Measurements from ENCODE around the gene CCL24. TPM values are rescaled to one million over a fixed set of nuclear protein-coding genes. Genes with fewer than 3 reads are reported as not detected.
"Not testable (repeated sequence)": the region's sequence is repeated elsewhere in the genome, so short reads cannot be mapped to it uniquely, and the experiment has no call there.

CCL24 gene, protein sequence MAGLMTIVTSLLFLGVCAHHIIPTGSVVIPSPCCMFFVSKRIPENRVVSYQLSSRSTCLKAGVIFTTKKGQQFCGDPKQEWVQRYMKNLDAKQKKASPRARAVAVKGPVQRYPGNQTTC
- not detected for total RNA-seq

DNA sequence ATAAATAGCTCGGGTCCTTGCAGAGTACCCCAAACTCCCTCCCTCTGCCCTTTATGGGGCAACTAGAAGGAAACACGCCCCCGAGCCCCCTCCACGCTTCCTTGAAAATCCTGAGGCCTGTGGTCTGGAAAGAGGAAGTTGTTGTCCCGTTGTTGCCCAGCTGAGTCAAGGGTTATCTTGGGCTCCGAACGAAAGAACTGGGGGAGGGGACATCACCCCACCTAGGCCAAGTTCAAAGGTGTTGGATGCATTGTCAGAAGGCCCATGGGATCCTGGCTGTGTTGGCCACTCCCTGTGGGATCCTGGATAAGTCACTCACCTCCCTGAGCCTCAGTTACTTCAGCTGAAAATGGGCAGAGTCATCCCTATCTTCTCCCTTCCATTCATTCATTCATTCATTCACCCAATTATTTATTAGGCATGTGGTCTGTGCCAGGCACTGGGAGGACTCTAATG is at the start of gene CCL24:
TSS of gene CCL24 (minus strand) at position 26 of the 456 bp plus-strand sequence. CDS start 91 bp downstream, outside the sequence.
- peak in 2 of 3 donors; percentile 5 to 33 for DNase-seq (ENCODE audit: low read depth in 2 of 3, low spot score in 2 of 3)

DNA sequence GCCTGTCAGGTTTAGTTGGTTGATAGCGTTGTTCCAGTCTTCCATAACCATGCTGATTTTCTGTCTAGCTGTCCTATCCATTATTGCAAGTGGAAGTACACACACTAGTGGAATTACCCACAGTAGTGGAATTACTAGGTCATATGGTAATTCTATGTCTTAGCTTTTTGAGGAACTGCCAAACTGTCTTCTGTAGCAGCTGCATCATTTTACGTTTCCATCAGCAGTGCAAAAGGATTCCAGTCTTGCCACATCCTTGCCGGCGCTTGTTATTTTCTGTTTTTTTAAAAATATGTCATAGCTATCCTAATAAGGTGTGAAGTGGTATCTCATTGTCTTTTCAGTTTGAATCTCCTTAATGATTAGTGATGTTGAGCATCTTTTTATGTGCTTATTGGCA is 48.0 kb upstream of the CCL24 start:
- no peak for DNase-seq (ENCODE audit: low read depth in 2 of 3, low spot score in 2 of 3)

DNA sequence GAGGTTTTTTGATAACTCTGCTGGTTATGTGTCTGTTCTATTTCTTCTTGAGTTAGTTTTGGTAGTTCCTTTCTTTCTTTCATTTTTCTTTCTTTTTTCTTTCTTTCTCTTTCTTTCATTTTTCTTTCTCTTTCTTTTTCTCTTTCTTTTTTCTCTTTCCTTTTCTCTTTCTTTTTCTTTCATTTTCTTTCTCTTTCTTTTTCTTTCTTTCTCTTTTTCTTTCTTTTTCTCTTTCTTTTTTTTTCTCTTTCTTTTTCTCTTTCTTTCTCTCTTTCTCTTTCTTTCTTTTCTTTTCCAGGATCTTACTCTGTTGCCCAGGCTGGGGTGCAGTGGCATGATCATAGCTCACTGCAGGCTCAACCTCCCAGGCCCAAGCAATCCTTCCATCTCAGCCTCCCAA is 44.8 kb upstream of the CCL24 start:
- DNase-seq (ENCODE audit: low read depth in 2 of 3, low spot score in 2 of 3) = no peak

DNA sequence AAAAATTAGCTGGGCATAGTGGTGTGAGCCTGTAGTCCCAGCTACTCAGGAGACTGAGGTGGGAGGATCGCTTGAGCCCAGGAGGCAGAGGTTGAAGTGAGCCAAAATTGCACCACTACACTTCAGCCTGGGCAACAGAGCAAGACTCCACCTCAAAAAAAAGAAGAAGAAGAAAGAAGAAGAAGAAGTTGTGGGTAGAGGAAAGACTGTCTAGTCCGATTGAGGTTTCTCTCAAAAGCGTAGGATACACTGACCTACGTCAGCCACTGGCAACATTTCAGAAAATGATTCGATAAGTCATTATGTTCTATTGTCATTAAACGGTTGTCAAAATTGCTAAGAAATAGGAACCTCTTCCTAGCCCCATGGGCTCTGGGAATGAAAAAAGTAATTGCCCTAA is 42.9 kb upstream of the CCL24 start:
- peak in 1 of 3 donors; percentile 55 for DNase-seq (ENCODE audit: low read depth in 2 of 3, low spot score in 2 of 3)

DNA sequence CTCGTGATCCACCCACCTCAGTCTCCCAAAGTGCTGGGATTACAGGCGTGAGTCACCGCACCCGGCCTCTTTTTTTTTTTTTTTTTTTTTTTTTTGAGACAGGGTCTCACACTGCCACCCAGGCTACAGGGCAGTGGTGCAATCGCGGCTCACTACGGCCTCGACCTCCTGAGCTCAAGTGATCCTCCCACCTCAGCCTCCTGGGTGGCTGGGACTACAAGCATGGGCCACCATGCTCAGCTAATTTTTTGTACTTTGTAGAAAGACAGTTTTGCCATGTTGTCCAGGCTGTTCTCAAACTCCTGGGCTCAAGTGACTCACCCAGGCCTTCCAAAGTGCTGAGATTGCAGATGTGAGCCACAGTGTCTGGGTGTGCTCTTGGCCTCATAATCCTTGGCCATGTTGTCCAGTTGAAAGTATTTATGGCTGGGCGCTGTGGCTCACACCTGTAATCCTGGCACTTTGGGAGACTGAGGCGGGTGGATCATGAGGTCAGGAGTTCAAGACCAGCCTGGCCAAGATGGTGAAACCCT is 41.3 kb upstream of the CCL24 start:
- DNase-seq (ENCODE audit: low read depth in 2 of 3, low spot score in 2 of 3) = not testable (repeated sequence)

DNA sequence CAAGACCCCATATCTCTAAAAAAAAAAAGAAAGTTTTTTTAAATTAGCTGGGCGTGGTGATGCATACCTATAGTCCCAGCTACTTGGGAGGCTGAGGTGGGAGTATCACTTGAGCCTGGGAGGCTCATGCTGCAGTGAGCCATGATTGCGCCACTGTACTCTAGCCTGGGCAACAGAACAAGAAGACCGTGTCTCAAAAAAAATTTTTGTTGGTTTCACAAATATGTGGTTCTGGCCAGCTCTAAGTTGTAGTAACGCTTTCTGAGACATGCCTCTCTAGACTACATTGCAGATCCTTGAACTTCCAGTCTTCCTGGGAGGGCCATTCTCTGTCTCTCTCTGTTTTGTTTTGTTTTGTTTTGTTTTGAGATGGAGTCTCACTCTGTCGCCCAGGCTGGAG is 40.6 kb upstream of the CCL24 start:
- no peak for DNase-seq (ENCODE audit: low read depth in 2 of 3, low spot score in 2 of 3)

DNA sequence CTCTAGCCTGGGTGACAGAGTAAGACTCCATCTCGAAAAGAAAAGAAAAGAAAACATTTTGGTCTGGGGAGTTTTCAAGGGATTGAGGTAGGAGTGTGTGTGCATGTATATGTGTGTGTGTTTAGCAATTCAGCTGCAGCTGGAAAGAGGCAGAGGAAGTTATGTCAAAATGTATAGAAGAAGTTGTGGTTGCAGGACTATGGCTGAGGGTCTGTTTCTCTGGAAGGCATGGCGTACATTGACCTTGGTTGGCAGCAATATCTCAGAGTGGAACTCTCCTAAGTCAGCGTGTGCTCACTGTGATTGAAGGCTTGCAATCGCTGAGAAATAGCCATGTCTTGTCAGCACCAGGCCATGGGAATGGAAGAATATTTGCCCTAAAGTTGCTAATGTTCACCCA is 36.6 kb upstream of the CCL24 start:
- peak in 1 of 3 donors; percentile 30 for DNase-seq (ENCODE audit: low read depth in 2 of 3, low spot score in 2 of 3)

DNA sequence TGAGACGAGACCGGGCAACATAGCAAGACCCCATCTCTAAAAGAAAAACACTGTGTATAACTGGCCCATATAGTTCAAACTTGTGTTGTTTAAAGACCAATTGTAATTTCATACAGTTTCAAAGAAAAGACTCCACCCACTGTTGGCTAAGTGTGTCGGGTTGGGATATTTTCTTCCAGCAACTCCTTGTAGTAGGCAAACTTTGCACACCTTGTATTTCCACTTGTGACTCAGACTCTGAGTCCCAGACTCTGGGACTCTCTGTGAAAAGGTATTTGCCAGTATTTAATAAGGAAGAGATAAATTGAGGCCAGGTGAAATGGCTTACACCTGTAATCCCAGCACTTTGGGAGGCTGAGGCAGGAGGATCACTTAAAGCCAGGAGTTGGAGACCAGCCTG is 36.0 kb upstream of the CCL24 start:
- DNase-seq (ENCODE audit: low read depth in 2 of 3, low spot score in 2 of 3) = no peak

DNA sequence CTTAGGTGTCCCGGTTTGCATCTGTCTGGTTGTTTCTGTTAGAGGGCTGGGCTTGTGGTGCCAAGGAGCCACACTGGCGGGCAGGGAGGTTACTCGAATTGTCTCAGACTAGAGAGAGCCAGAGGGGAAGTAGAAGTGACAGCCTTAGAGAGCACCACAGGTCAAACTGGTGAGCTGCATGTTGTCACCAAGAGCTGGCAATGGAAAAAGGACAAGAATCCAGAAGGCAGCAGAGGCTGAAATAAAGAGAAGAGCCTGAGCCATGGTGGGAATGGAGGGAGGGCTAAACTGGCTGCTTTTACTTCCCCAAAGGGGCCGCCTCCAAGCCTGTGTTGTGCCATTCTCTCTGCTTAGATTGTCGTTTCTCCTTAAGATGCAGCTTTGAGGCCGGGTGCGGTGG is 34.1 kb upstream of the CCL24 start:
- DNase-seq (ENCODE audit: low read depth in 2 of 3, low spot score in 2 of 3) = no peak

DNA sequence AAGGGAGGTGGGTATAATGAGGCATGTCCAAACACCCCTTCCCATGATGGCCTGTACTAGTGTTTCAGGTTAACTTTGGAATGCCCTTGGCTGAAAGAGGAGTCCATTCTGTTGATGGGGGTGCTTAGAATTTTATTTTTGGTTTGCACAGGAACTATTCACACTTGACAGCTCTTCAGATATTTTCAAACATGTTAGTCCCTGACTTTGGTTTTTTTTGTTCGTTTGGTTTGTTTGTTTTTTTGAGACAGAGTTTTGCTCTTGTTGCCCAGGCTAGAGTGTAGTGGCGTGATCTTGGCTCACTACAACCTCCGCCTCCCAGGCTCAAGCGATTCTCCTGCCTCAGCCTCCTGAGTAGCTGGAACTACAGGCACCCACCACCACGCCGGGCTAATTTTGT is 31.5 kb upstream of the CCL24 start:
- not testable (repeated sequence) for DNase-seq (ENCODE audit: low read depth in 2 of 3, low spot score in 2 of 3)

DNA sequence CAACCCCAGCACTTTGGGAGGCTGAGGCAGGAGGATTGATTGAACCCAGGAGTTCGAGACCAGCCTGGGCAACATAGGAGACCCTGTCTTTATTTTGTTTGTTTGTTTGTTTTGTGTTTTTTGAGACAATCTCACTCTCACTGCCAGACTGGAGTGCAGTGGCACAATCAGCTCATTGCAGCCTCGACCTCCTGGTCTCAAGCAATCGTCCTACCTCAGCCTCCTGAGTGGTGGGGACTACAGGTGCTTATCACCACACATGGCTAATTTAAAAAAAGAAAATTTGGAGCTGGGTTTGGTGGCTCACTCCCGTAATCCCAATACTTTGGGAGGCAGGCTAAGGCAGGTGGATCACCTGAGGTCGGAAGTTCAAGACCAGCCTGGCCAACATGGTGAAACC is 30.6 kb upstream of the CCL24 start:
- DNase-seq (ENCODE audit: low read depth in 2 of 3, low spot score in 2 of 3) = no peak

DNA sequence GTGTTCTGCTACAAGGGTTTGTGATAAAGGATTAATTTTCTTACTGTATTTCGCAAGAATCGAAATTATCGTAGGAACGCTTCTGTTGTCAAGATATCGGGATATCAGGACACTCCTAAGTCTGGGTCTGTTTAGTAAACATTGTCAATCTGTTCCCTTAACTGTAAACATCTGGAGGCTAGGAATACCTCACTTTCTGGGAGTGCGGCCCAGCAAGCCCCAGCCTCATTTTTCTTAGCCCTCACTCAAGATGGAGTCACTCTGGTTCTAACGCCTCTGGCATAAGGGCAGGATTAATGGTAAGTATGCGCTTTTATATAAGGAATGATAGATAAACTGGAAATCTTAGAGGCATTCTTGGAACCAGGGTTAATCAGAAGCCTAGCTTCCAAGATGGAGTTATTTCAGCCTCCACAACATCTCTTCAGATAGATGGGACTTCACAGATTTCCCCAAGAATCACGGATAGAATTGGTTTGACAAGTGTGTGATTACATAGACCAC is 30.1 kb upstream of the CCL24 start:
- no peak for DNase-seq (ENCODE audit: low read depth in 2 of 3, low spot score in 2 of 3)

DNA sequence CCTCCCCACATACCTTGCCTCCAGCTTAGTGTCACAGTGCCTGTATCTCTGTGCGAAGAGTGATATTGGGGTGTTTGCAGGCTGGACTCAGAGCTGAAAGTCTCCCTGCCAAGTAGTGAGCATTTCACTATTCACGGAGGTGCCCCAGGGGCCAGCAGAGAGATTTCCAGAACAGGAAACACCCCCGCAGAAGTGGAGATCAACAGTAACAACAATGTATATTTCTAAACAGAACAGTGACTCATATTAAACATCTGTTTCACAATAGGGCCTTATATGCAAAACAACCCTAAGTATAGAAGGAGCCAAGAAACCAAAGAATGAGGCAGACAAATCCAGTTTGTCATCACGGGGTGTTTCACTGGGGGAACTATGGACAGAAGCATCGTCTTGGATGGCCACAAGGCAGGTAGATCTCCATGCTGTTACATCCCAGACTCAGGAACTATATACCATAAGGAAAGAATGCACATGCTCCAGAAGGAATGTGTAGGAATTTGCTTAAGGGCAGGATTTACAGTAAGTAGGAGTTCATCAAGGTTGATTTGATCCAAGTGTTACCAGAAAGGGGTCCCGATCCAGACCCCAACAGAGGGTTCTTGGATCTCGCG is 29.3 kb upstream of the CCL24 start:
- DNase-seq (ENCODE audit: low read depth in 2 of 3, low spot score in 2 of 3) = peak in 1 of 3 donors; percentile 23

DNA sequence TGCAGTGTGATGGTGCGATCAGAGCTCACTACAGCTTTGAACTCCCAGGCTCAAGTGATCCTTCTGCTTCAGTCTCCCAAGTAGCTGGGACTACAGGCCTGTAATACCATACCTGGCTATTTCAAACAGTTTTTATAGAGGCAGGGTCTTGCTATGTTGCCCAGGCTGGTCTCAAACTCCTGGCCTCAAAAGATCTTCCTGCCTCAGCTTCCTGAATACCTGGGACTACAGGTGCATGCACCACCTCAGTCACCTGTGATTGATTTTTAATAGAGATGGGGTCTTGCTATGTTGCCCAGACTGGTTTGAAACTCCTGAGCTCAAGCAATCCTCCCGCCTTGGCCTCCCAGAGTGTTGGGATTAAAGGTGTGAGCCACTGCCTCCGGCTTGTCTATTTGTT is 26.4 kb upstream of the CCL24 start:
- DNase-seq (ENCODE audit: low read depth in 2 of 3, low spot score in 2 of 3) = no peak

DNA sequence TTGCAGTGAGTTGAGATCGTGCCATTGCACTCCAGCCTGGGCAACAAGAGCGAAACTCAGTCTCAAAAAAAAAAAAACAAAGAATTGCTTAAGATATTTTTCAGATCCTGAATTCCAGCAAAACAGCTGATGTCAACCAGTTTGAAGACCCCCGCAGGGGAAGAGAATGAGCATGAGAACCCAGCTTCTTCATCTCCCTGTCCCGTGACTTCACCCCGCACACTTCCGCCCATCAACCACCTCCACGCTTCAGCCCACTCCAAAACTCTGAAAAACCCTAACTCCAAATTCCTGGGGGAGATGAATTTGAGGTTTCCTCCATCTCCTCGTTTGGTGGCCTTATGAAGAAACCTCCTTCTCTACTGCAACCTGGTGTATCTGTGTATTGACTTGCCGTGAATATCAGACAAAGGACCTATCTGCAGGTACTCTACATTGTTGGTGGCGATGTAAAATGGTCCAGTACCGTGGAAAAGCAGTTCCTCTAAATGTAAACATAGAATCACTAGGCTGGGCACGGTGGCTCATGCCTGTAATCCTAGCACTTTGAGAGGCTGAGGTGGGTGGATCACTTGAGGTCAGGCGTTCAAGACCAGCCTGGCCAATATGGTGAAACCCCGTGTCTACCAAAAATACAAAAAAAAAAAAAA is 24.8 kb upstream of the CCL24 start:
- not testable (repeated sequence) for DNase-seq (ENCODE audit: low read depth in 2 of 3, low spot score in 2 of 3)

DNA sequence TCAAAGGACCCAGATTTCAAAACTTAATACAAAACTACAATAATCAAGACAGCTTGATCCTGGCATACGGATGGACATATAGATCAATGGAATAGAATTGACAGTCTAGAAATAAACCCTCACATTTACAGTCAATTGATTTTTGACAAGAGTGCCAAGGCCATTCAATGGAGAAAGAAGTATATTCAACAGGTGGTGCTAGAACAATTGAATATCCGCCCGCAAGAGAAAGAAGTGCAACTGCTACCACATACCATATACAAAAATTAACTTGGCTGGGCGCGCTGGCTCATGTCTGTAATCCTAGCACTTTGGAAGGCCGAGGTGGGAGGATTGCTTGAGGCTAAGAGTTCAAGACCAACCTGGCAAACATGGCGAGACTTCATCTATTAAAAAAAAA is 23.2 kb upstream of the CCL24 start:
- DNase-seq (ENCODE audit: low read depth in 2 of 3, low spot score in 2 of 3) = no peak

DNA sequence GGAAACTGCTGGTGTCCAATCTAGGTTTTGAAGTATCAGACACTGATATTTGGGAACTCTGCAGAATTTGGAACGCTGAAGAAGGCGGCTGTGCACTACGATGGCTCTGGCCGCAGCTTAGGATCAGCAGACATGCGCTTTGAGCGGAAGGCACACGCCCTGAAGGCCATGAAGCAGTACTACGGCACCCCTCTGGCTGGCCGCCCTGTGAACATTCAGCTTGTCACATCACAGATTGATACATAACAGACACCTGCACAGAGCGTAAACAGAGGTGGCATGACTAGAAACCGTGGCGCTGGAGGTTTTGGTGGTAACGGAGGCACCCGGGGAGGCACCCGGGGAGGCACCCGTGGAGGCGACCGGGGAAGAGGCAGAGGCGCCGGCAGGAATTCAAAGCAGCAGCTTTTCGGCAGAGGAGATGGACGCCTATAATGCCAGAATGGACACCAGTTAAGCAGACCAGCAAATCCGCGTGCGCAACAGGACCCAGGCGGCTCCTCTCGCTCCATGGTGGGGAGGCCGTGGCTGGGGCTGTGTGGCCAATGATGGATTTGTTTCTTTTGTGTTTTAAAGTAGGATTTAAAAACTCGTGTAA is 22.2 kb upstream of the CCL24 start:
- no peak for DNase-seq (ENCODE audit: low read depth in 2 of 3, low spot score in 2 of 3)

DNA sequence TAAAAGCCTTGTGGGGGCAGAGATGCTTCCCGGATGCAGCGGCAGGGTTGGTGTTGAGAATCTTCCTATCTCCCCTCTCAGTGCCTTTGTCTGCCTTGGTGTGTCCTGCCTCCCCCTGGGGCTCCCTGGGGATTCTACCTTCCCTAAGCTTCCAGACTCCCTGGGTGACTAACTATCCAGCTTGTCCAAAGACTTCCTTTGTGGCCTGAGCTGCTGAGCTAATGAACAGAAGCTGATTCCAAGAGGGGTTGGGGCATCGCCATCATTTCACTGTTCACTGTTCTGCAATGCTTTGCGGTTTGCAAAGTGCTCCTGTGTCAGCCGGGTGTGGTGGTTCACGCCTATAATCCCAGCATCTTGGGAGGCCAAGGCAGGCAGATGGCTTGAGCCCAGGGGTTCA is 20.1 kb upstream of the CCL24 start:
- not testable (repeated sequence) for DNase-seq (ENCODE audit: low read depth in 2 of 3, low spot score in 2 of 3)

DNA sequence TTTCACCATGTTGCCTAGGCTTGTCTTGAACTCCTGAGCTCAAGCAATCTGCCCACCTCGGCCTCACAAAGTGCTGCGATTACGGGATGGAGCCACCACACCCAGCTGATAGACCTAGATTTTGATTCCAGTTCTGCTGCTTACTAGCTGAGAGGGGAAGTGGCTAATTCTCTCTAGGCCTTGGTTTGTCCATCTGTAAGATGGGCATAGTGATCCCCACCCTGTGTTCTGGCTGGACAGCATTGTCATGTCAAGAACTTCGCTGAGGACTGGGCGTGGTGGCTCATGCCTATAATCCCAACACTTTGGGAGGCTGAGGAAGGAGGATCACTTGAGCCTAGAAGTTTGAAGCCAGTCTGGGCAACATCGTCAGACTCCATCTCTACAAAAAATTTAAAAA is 17.4 kb upstream of the CCL24 start:
- no peak for DNase-seq (ENCODE audit: low read depth in 2 of 3, low spot score in 2 of 3)

DNA sequence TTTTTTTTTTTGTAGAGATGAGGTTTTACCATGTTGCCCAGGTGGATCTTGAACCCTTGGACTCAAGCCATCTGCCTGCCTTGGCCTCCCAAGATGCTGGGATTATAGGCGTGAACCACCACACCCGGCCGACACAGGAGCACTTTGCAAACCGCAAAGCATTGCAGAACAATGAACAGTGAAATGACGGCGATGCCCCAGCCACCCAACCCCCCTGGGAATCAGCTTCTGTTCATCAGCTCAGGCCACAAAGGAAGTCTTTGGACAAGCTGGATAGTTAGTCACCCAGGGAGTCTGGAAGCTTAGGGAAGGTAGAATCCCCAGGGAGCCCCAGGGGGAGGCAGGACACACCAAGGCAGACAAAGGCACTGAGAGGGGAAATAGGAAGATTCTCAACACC is 16.1 kb upstream of the CCL24 start:
- not testable (repeated sequence) for DNase-seq (ENCODE audit: low read depth in 2 of 3, low spot score in 2 of 3)

DNA sequence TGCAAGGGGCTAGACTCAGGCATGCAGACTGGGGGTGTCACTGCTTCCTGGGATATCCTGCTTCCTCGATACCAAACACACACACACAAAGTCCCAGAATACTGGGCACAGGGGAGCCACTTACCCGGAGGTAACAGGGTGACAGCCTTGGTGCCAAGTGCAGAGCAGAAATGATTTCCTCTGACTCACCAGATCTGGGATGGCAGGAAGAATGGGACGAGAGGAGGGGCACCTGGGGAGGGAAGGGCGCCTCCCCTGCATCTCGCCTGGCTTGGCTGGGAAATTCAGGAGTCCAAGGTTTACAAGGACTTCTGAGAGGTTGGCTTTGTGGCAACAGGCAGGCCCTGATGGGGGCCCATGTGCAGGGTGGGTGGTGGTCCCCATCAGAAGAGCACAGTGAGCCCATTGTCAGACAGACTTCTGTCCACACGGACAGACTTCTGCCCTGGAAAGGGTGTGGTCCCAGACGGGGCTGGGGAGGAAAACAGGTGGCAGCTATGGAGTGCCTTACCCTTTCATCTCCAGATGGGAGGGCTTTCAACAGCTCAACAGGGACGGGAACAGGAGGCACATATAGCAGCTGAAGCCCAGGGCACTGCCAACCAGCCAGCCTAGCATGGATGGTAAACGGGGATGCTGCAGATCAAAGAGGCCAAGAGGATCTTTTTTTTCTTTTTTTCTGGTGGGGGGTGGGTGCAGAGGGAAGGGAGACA is 9.7 kb upstream of the CCL24 start:
- no peak for DNase-seq (ENCODE audit: low read depth in 2 of 3, low spot score in 2 of 3)

Data from hematopoietic multipotent progenitor cell (in vitro differentiated cells).